Upper lobe of left lung (tissue), 4 donors: Measurements from ENCODE around the gene DEPDC5.

Experiments used
- EP300 ChIP-seq, 4 donors: sonication (generic); formaldehyde crosslinking; IDR thresholded peaks; one replicate each; pipeline ENCODE4 v1.5.1; 2017; ENCODE audit warnings: antibody characterized with exemption in 4 of 4, control low read depth in 2 of 4
- POLR2AphosphoS5 ChIP-seq, 2 donors: sonication (generic); formaldehyde crosslinking; IDR thresholded peaks; one replicate each; pipeline ENCODE4 v1.5.1; 2017; ENCODE audit warnings: antibody characterized with exemption in 2 of 2
- TF ChIP-seq, protein P1 (sequence below), 6 experiments: fragments of 450-650 bp in 4 of 6; fragments of 200-600 bp in 2 of 6; sonication (generic) in 2 of 6; IDR thresholded peaks; one replicate each; pipeline ENCODE4 v1.5.1; 2016 to 2019; ENCODE audit warnings: antibody characterized with exemption in 6 of 6

DNA sequence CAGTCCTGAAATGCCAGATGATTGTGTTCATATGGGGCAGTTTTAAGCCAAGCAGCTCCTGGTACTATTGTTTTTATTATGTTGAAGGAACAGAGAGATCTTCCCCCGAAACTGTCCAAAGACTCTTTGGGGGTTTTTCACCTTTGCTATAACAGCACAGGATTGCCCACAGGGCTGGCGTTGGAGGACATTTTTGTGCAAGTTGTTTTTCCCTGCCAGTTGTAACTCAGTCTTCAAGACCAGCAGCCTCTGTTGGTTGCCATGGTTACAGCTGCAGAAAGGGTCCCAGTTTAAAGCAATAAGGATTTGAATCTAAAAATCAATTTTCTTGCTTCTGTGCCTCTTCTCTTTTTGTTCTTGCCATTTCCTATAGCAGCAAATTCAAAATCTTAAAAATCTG is 145.1 kb downstream of the DEPDC5 start:
- TF ChIP-seq, protein P1, sequence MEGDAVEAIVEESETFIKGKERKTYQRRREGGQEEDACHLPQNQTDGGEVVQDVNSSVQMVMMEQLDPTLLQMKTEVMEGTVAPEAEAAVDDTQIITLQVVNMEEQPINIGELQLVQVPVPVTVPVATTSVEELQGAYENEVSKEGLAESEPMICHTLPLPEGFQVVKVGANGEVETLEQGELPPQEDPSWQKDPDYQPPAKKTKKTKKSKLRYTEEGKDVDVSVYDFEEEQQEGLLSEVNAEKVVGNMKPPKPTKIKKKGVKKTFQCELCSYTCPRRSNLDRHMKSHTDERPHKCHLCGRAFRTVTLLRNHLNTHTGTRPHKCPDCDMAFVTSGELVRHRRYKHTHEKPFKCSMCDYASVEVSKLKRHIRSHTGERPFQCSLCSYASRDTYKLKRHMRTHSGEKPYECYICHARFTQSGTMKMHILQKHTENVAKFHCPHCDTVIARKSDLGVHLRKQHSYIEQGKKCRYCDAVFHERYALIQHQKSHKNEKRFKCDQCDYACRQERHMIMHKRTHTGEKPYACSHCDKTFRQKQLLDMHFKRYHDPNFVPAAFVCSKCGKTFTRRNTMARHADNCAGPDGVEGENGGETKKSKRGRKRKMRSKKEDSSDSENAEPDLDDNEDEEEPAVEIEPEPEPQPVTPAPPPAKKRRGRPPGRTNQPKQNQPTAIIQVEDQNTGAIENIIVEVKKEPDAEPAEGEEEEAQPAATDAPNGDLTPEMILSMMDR (IDR thresholded peaks at IDR 0.05), result no peak
- TF ChIP-seq EP300 (IDR thresholded peaks at IDR 0.05), result no peak
- no peak for TF ChIP-seq POLR2AphosphoS5 (IDR thresholded peaks at IDR 0.05)
